Mammary epithelial cell (primary cell): Measurements from ENCODE around the gene CEMP1.
"Not testable (repeated sequence)": the region's sequence is repeated elsewhere in the genome, so short reads cannot be mapped to it uniquely, and the experiment has no call there.

ENCODE experiments used
- CTCF ChIP-seq, 2 donors: IDR thresholded peaks in 1 of 2; conservative IDR thresholded peaks in 1 of 2; 2 replicates each; pipeline ENCODE4 v1.5.1; 2011 to 2012; ENCODE audit warnings: inconsistent platforms in 2 of 2, low read length in 2 of 2, mild to moderate bottlenecking in 2 of 2, control low read depth in 1 of 2, low read depth in 1 of 2; ENCODE audit not compliant: insufficient read depth in 1 of 2; ENCODE audit errors: extremely low read depth in 1 of 2
- EZH2 ChIP-seq: IDR thresholded peaks from 2 replicates; pipeline ENCODE4 v1.6.1; 2012; ENCODE audit warnings: low read length, inconsistent platforms, borderline replicate concordance

- not testable (repeated sequence) for TF ChIP-seq CTCF (conservative IDR thresholded peaks at IDR 0.05 in 1 of 2, IDR thresholded peaks at IDR 0.05 in 1 of 2; ENCODE audit: extremely low read depth in 1 of 2, insufficient read depth in 1 of 2, low read depth in 1 of 2, low read length in 2 of 2); EZH2
Measured at GRCh38 chr16:2577044-2577443, 45.8 kb upstream of the CEMP1 start.
